GM12891 (cell line): ENCODE measurements around the gene DIRAS1.

Experiments used
- PAX5 ChIP-seq: IDR thresholded peaks from 2 replicates; pipeline ENCODE4 v1.6.1; 2011; ENCODE audit warnings: low read length, moderate library complexity, mild to moderate bottlenecking; ENCODE audit not compliant: insufficient read depth, severe bottlenecking
- POLR2A ChIP-seq: IDR thresholded peaks from 2 replicates; pipeline ENCODE4 v1.6.1; 2011; ENCODE audit warnings: low read depth, low read length, control low read depth
- POLR2AphosphoS5 ChIP-seq: IDR thresholded peaks from 2 replicates; pipeline ENCODE4 v1.6.1; 2011; ENCODE audit warnings: low read depth, low read length, control low read depth
- SPI1 ChIP-seq: IDR thresholded peaks from 2 replicates; pipeline ENCODE4 v1.6.1; 2011; ENCODE audit warnings: low read depth, low read length, control low read depth
- TAF1 ChIP-seq: IDR thresholded peaks from 2 replicates; pipeline ENCODE4 v1.6.1; 2011; ENCODE audit warnings: low read depth, low read length, control low read depth

GRCh38 chr19:2759362-2759761, 38.2 kb upstream of the DIRAS1 start:
- TF ChIP-seq POLR2A (no peak), SPI1 (no peak), TAF1 (no peak), PAX5 (no peak), POLR2AphosphoS5 (no peak)
